Ammon's horn (tissue), 1 donor: ENCODE data around the gene IQCF6.
A peak's percentile ranks its signal among the peaks of the same experiment; 100 is the strongest.
"Not testable (repeated sequence)": the region's sequence is repeated elsewhere in the genome, so short reads cannot be mapped to it uniquely, and the experiment has no call there.

ENCODE experiments used
- DNase-seq: peaks from one replicate; pipeline ENCODE4 v3.0.0-alpha.2; 2016; ENCODE audit warnings: low spot score

IQCF6 gene

GRCh38 chr3:51759203-51759602 is 19.8 kb downstream of the IQCF6 start:
- no peak for DNase-seq

DNA sequence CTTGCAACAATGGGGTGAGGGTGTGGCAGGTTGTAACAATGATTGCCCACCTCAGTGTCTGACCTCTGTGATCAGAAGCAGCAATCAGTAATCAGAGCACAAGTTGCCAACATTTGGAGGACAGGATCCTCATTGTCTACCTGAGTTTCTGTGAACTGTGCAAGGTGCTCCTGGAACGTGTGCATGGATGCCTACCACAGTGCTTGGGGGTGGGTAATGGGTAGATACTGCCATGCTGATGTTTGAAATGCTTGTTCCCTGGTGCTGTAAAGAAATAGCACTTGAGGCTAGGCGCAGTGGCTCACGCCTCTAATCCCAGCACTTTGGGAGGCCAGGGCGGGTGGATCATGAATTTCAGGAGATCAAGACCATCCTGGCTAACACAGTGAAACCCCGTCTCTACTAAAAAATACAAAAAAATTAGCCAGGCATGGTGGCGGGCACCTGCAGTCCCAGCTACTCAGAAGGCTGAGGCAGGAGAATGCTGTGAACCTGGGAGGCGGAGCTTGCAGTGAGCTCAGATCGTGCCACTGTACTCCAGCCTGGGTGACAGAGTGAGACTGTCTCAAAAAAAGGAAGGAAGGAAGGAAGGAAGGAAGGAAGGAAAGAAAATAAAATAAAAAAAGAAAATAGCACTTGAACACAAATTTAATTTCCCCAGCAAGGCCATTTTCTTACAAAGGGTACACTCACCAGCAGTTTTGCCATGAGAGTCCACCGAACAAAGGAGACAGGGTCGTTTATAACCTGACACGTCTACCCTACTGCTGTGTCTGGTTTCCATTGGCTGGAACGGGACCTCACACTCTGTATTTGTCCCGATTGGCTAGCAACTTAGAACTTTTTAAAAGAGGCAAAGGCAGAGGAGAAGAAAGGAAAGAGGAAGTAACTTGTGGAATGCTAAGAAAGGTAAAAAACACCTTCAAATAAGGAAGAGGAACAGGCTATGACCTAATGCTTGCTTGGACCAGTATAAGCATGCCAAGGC is 25.0 kb downstream of the IQCF6 start:
- not testable (repeated sequence) for DNase-seq

GRCh38 chr3:51751287-51751686 is 27.8 kb downstream of the IQCF6 start:
- DNase-seq, result no peak

- no peak for DNase-seq
These were observed 28.2 kb downstream of the IQCF6 start for GRCh38 chr3:51750878-51751277.

GRCh38 chr3:51748327-51748726 is 30.7 kb downstream of the IQCF6 start:
- DNase-seq, result no peak

GRCh38 chr3:51747840-51748239 is 31.2 kb downstream of the IQCF6 start:
- DNase-seq, result no peak

GRCh38 chr3:51742978-51743377 is 36.1 kb downstream of the IQCF6 start:
- peak; percentile 5 for DNase-seq

DNA sequence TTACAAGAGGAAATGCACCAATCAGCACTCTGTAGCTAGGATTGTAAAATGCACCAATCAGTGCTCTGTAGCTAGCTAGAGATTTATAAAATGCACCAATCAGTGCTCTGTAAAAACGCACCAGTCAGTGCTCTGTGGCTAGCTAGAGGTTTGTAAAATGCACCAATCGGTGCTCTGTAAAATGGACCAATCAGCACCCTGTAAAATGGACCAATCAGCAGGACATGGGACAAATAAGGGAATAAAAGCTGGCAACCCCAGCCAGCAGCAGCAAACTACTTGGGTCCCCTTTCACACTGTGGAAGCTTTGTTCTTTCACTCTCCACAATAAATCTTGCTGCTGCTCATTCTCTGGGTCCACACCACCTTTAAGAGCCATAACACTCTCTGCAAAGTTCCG is 36.7 kb downstream of the IQCF6 start:
- DNase-seq, result not testable (repeated sequence)

DNA sequence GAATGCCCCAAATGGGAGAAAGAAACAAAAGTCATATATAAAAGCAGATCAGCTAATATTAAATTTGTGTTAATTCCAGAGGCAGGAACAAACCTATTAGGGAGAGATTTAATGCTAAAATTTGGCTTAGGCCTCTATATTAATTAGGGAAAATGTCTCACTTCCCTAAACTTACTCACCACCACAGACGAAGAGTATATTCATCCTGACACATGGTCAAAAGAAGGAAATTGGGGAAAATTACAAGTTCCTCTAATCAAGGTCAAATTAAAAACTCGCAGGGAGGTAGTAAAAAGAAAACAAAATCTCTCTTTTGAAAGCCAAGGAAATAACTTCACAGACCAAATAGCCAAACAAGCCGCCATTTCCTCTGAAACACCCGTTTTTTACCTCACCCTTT is 39.9 kb downstream of the IQCF6 start:
- no peak for DNase-seq

DNA sequence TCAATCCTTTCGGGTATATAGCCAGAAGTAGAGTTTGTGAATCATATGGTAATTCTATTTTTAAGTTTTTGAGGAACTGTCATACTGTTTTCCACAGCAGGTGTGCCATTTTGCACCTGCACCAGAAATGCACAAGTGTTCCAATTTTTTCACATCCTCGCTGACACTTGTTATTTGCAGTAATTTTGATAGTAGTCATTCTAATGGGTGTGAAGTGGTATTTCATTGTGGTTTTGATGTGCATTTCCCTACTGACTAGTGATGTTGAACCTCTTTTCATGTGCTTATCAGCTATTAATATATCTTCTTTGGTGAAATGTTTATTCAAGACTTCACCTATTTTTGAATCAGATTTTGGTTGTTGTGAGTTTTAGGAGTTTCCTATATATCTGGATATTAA is 43.1 kb downstream of the IQCF6 start:
- no peak for DNase-seq

DNA sequence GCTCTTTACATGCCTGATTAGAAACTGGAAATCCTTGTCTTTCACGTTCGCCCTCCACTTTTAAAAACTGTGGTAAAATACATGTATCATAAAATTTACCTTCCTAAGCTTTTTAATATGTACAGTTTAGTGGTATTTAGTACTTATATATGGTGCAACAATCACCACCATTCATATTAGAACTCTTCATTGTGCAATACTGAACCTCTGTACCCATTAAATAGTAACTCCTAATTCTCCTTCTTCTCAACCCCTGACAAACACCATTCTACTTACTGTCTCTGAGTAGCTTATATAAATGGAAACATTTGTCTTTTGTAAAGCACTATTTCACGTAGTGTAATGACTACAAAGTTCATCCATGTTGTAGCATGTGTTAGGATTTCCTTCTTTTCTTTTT is 44.0 kb downstream of the IQCF6 start:
- no peak for DNase-seq

DNA sequence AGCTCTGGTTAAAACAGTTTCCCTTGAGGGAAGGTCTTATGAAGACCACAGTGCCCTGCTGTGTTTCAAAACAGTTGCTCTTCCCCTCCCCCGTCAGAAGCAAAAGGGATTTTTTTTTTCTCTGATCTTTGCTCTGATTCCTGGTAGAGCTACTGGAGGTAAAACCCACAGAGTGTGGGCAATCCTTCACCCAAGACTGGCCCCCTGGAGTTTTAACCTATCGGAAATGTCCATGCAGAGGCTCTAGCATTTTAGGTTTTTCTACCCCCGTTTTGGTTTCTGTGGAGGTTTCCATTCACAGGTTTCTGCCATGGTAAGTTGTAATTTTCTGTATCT is 44.5 kb downstream of the IQCF6 start:
- DNase-seq, result no peak

- no peak for DNase-seq
These were observed 45.0 kb downstream of the IQCF6 start for GRCh38 chr3:51733859-51734571.

DNA sequence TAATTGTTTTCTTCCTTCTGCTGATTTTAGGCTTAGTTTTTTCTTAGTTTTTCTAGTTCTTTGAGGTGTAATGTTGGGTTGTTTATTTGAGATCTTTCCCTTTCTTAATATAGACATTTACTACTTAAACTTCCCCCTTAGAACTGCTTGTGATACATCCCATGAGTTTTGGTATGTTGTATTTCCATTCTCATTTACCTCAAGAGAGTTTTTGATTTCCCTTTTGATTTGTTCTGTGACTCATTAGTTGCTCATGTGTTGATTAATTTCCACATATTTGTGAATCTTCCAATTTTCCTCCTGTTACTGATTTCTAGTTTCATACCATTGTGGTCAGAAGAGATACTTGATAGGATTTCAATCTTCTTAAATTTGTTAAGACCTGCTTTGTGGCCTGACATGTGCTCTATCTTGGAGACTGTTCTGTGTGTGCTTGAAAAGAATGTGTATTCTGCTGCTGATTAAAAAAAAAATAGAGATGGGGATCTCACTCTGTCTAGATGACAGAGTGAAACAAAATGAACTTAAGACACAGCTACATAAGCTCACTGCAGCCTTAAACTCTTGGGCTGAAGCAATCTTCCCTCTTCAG is 49.9 kb downstream of the IQCF6 start:
- no peak for DNase-seq
